ENCODE results near the gene PAX3. TPM values are rescaled to one million over a fixed set of nuclear protein-coding genes. Genes with fewer than 3 reads are reported as not detected.

PAX3 gene
- total and polyA plus RNA-seq, 4 donors, result not detected

- Histone ChIP-seq H3K27ac (ENCODE audit: low read depth in 1 of 2, low read length in 2 of 2) (no peak overlapping the region), H3K27me3 (ENCODE audit: control insufficient read depth in 4 of 4, insufficient read depth in 4 of 4, low read length in 3 of 4) (peaks cover 15 to 42% (median 17%) of the 10 kb centered on the region in 4 donors), H3K9me3 (ENCODE audit: control insufficient read depth in 4 of 4, low read length in 3 of 4) (peaks cover 0 to 4% (median under 1%) of the 10 kb centered on the region in 4 donors), H3K36me3 (ENCODE audit: control insufficient read depth in 4 of 4, insufficient read depth in 3 of 4, low read depth in 1 of 4, low read length in 3 of 4) (no peaks in the 10 kb centered on the region), H3K4me1 (ENCODE audit: control insufficient read depth in 4 of 4, insufficient read depth in 4 of 4, low read length in 3 of 4) (peaks cover 17 to 40% (median 37%) of the 10 kb centered on the region in 4 donors), H3K9ac (ENCODE audit: low read depth in 1 of 2, low read length in 2 of 2) (no peak overlapping the region), H3K4me3 (ENCODE audit: low read depth in 1 of 3, low read length in 3 of 3) (no peak overlapping the region)
- TF ChIP-seq SP1 (IDR thresholded peaks at IDR 0.05) (no peak), NR2F2 (IDR thresholded peaks at IDR 0.05) (no peak), JUND (IDR thresholded peaks at IDR 0.05) (no peak), EGR1 (IDR thresholded peaks at IDR 0.05; ENCODE audit: low read depth in 2 of 2) (no peak), FOXA2 (IDR thresholded peaks at IDR 0.05) (no peak), RXRA (IDR thresholded peaks at IDR 0.05) (no peak), FOXA1 (IDR thresholded peaks at IDR 0.05) (no peak), HNF4A (conservative IDR thresholded peaks at IDR 0.05) (no peak), ATF3 (IDR thresholded peaks at IDR 0.05) (no peak), ZBTB33 (IDR thresholded peaks at IDR 0.05) (no peak), TAF1 (conservative IDR thresholded peaks at IDR 0.05) (no peak), YY1 (IDR thresholded peaks at IDR 0.05) (no peak), HNF4G (IDR thresholded peaks at IDR 0.05) (no peak), RAD21 (IDR thresholded peaks at IDR 0.05) (no peak), GABPA (IDR thresholded peaks at IDR 0.05 in 1 of 2, conservative IDR thresholded peaks at IDR 0.05 in 1 of 2) (no peak)
- TF ChIP-seq, protein P1, sequence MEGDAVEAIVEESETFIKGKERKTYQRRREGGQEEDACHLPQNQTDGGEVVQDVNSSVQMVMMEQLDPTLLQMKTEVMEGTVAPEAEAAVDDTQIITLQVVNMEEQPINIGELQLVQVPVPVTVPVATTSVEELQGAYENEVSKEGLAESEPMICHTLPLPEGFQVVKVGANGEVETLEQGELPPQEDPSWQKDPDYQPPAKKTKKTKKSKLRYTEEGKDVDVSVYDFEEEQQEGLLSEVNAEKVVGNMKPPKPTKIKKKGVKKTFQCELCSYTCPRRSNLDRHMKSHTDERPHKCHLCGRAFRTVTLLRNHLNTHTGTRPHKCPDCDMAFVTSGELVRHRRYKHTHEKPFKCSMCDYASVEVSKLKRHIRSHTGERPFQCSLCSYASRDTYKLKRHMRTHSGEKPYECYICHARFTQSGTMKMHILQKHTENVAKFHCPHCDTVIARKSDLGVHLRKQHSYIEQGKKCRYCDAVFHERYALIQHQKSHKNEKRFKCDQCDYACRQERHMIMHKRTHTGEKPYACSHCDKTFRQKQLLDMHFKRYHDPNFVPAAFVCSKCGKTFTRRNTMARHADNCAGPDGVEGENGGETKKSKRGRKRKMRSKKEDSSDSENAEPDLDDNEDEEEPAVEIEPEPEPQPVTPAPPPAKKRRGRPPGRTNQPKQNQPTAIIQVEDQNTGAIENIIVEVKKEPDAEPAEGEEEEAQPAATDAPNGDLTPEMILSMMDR (IDR thresholded peaks at IDR 0.05; ENCODE audit: low read depth, low read length, missing input control), result no peak
- TF ChIP-seq, protein P2, sequence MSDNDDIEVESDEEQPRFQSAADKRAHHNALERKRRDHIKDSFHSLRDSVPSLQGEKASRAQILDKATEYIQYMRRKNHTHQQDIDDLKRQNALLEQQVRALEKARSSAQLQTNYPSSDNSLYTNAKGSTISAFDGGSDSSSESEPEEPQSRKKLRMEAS (IDR thresholded peaks at IDR 0.05), result no peak
- TF ChIP-seq, protein P3, sequence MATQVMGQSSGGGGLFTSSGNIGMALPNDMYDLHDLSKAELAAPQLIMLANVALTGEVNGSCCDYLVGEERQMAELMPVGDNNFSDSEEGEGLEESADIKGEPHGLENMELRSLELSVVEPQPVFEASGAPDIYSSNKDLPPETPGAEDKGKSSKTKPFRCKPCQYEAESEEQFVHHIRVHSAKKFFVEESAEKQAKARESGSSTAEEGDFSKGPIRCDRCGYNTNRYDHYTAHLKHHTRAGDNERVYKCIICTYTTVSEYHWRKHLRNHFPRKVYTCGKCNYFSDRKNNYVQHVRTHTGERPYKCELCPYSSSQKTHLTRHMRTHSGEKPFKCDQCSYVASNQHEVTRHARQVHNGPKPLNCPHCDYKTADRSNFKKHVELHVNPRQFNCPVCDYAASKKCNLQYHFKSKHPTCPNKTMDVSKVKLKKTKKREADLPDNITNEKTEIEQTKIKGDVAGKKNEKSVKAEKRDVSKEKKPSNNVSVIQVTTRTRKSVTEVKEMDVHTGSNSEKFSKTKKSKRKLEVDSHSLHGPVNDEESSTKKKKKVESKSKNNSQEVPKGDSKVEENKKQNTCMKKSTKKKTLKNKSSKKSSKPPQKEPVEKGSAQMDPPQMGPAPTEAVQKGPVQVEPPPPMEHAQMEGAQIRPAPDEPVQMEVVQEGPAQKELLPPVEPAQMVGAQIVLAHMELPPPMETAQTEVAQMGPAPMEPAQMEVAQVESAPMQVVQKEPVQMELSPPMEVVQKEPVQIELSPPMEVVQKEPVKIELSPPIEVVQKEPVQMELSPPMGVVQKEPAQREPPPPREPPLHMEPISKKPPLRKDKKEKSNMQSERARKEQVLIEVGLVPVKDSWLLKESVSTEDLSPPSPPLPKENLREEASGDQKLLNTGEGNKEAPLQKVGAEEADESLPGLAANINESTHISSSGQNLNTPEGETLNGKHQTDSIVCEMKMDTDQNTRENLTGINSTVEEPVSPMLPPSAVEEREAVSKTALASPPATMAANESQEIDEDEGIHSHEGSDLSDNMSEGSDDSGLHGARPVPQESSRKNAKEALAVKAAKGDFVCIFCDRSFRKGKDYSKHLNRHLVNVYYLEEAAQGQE (IDR thresholded peaks at IDR 0.05), result no peak
- DNase-seq (ENCODE audit: low spot score), result no peak
- 5% methylated on average over 11 of the region's 11 CpGs for WGBS
Observed at GRCh38 chr2:222300726-222301052, 1.9 kb upstream of the PAX3 start.
